Nucleus accumbens (tissue), 56 donors: ENCODE results near the gene NTM.
A peak's percentile ranks its signal among the peaks of the same experiment; 100 is the strongest.

Experiments
- DNase-seq, 56 donors: peaks; one replicate each; lab custom pipeline; 2025; lab: John Stamatoyannopoulos, UW

The NTM gene

GRCh38 chr11:131895865-131896264, 525.5 kb downstream of the NTM start:
- DNase-seq, result no peak

GRCh38 chr11:131896978-131897615, 526.7 kb downstream of the NTM start:
- no peak for DNase-seq

- no peak for DNase-seq
Observed at GRCh38 chr11:131897956-131898355, 527.5 kb downstream of the NTM start.

GRCh38 chr11:131898949-131899348, 528.5 kb downstream of the NTM start:
- no peak for DNase-seq

- peak in 1 of 56 donors; percentile 10 for DNase-seq
Observed at GRCh38 chr11:131899950-131900580, 529.6 kb downstream of the NTM start.

- DNase-seq, result no peak
Observed at GRCh38 chr11:131902421-131902820, 532.0 kb downstream of the NTM start.

GRCh38 chr11:131903074-131903473, 532.7 kb downstream of the NTM start:
- no peak for DNase-seq

GRCh38 chr11:131904756-131905155, 534.3 kb downstream of the NTM start:
- DNase-seq, result no peak

GRCh38 chr11:131906963-131907362, 536.5 kb downstream of the NTM start:
- peak in 6 of 56 donors; percentile 14 to 29 (median 24) for DNase-seq

- no peak for DNase-seq
Observed at GRCh38 chr11:131907371-131907770, 537.0 kb downstream of the NTM start.

GRCh38 chr11:131908316-131908715, 537.9 kb downstream of the NTM start:
- no peak for DNase-seq

- no peak for DNase-seq
Observed at GRCh38 chr11:131909426-131910177, 539.2 kb downstream of the NTM start.

GRCh38 chr11:131910178-131910522, 539.7 kb downstream of the NTM start:
- no peak for DNase-seq

GRCh38 chr11:131910523-131911387, 540.3 kb downstream of the NTM start:
- DNase-seq, result peak in 7 of 56 donors; percentile 20 to 57 (median 39)

GRCh38 chr11:131911388-131912032, 541.1 kb downstream of the NTM start:
- DNase-seq, result peak in 1 of 56 donors; percentile 7

- no peak for DNase-seq
Observed at GRCh38 chr11:131912134-131912533, 541.7 kb downstream of the NTM start.

GRCh38 chr11:131913267-131913666, 542.9 kb downstream of the NTM start:
- no peak for DNase-seq

GRCh38 chr11:131914361-131914774, 544.0 kb downstream of the NTM start:
- DNase-seq, result peak in 3 of 56 donors; percentile 23 to 31 (median 26)

GRCh38 chr11:131916638-131917037, 546.2 kb downstream of the NTM start:
- no peak for DNase-seq
